HEK293 (cell line): ENCODE measurements around the gene LHX6.

ENCODE experiments used
- CTCF ChIA-PET: fragments of 350-600 bp; formaldehyde crosslinking; extraction: SDS; loops from one replicate; lab custom pipeline; 2021; ENCODE audit warnings: antibody characterized with exemption; lab: Yijun Ruan, JAX
- POLR2A ChIA-PET: fragments of 300-600 bp; formaldehyde crosslinking; extraction: SDS; loops from one replicate; lab custom pipeline; 2020; ENCODE audit warnings: antibody characterized with exemption, inconsistent platforms; lab: Yijun Ruan, JAX
- H3K27ac ChIP-seq: fragments of 200-500 bp; sonication (Bioruptor generic); 2 replicates; pipeline ENCODE4 v1.5.1; 2014; ENCODE audit warnings: low read depth, low read length, control low read depth, inconsistent platforms; ENCODE audit errors: extremely low read depth
- H3K36me3 ChIP-seq, 2 experiments: fragments of 200-500 bp in 1 of 2; sonication (Bioruptor generic) in 1 of 2; 1 replicate in 1 of 2; 2 replicates in 1 of 2; pipeline ENCODE4 v1.5.1; 2014 to 2017; ENCODE audit warnings: inconsistent platforms in 2 of 2, low read length in 2 of 2; ENCODE audit not compliant: control insufficient read depth in 2 of 2, insufficient read depth in 1 of 2
- H3K4me1 ChIP-seq: fragments of 200-500 bp; sonication (Bioruptor generic); 2 replicates; pipeline ENCODE4 v1.5.1; 2014; ENCODE audit warnings: mild to moderate bottlenecking, low read length, inconsistent platforms; ENCODE audit not compliant: control insufficient read depth, insufficient read depth
- H3K4me3 ChIP-seq: 2 replicates; pipeline ENCODE4 v1.5.1; 2011; ENCODE audit warnings: low read depth, mild to moderate bottlenecking, control low read depth, low read length, moderate library complexity
- H3K9me3 ChIP-seq: fragments of 200-500 bp; sonication (Bioruptor generic); 2 replicates; pipeline ENCODE4 v1.5.1; 2014; ENCODE audit warnings: low read depth, low read length, inconsistent platforms; ENCODE audit not compliant: control insufficient read depth, insufficient read depth
- REST ChIP-seq: fragments of 450-650 bp; formaldehyde crosslinking; IDR thresholded peaks from 2 replicates; pipeline ENCODE4 v1.5.1; 2016; ENCODE audit warnings: missing biosample characterization, missing genetic modification characterization
- YY2 ChIP-seq: fragments of 450-650 bp; formaldehyde crosslinking; IDR thresholded peaks from 2 replicates; pipeline ENCODE4 v1.5.1; 2016; ENCODE audit warnings: missing biosample characterization, missing genetic modification characterization
- ZBTB20 ChIP-seq: fragments of 450-650 bp; formaldehyde crosslinking; IDR thresholded peaks from 2 replicates; pipeline ENCODE4 v1.5.1; 2016; ENCODE audit warnings: missing biosample characterization, missing genetic modification characterization
- ZBTB44 ChIP-seq: fragments of 450-650 bp; IDR thresholded peaks from 2 replicates; pipeline ENCODE4 v1.5.1; 2018; ENCODE audit warnings: missing biosample characterization, mild to moderate bottlenecking, missing genetic modification characterization
- ZBTB6 ChIP-seq: fragments of 450-650 bp; formaldehyde crosslinking; IDR thresholded peaks from 2 replicates; pipeline ENCODE4 v1.5.1; 2017; ENCODE audit warnings: missing biosample characterization, missing genetic modification characterization
- ZEB2 ChIP-seq: fragments of 450-650 bp; formaldehyde crosslinking; IDR thresholded peaks from 2 replicates; pipeline ENCODE4 v1.5.1; 2016; ENCODE audit warnings: missing biosample characterization, missing genetic modification characterization
- ZFP3 ChIP-seq: fragments of 450-650 bp; formaldehyde crosslinking; IDR thresholded peaks from 2 replicates; pipeline ENCODE4 v1.5.1; 2016; ENCODE audit warnings: low read depth, missing biosample characterization, missing genetic modification characterization
- ZNF112 ChIP-seq: fragments of 450-650 bp; formaldehyde crosslinking; IDR thresholded peaks from 2 replicates; pipeline ENCODE4 v1.5.0; 2017; ENCODE audit warnings: missing biosample characterization, missing genetic modification characterization
- ZNF18 ChIP-seq: fragments of 450-650 bp; formaldehyde crosslinking; IDR thresholded peaks from 2 replicates; pipeline ENCODE4 v1.5.1; 2016; ENCODE audit warnings: missing biosample characterization, missing genetic modification characterization
- ZNF214 ChIP-seq: fragments of 450-650 bp; formaldehyde crosslinking; IDR thresholded peaks from 2 replicates; pipeline ENCODE4 v1.5.1; 2017; ENCODE audit warnings: missing biosample characterization, mild to moderate bottlenecking, missing genetic modification characterization, borderline replicate concordance
- ZNF239 ChIP-seq: fragments of 450-650 bp; formaldehyde crosslinking; IDR thresholded peaks from 2 replicates; pipeline ENCODE4 v1.5.1; 2016; ENCODE audit warnings: missing biosample characterization, missing genetic modification characterization
- ZNF398 ChIP-seq: fragments of 450-650 bp; formaldehyde crosslinking; IDR thresholded peaks from 2 replicates; pipeline ENCODE4 v1.5.1; 2017; ENCODE audit warnings: missing biosample characterization, missing genetic modification characterization
- ZNF514 ChIP-seq: fragments of 450-650 bp; formaldehyde crosslinking; IDR thresholded peaks from 2 replicates; pipeline ENCODE4 v1.5.1; 2016; ENCODE audit warnings: missing biosample characterization, missing genetic modification characterization
- ZNF610 ChIP-seq: fragments of 450-650 bp; formaldehyde crosslinking; IDR thresholded peaks from 2 replicates; pipeline ENCODE4 v1.5.1; 2016; ENCODE audit warnings: missing biosample characterization, missing genetic modification characterization, borderline replicate concordance
- ZNF660 ChIP-seq: fragments of 450-650 bp; IDR thresholded peaks from 2 replicates; pipeline ENCODE4 v1.5.1; 2018; ENCODE audit warnings: missing biosample characterization, mild to moderate bottlenecking, missing genetic modification characterization
- ZNF776 ChIP-seq: fragments of 450-650 bp; formaldehyde crosslinking; IDR thresholded peaks from 2 replicates; pipeline ENCODE4 v1.5.0; 2017; ENCODE audit warnings: missing biosample characterization, missing genetic modification characterization, borderline replicate concordance
- ZNF830 ChIP-seq: fragments of 450-650 bp; IDR thresholded peaks from 2 replicates; pipeline ENCODE4 v1.5.0; 2018; ENCODE audit warnings: missing biosample characterization, missing genetic modification characterization, low read depth, mild to moderate bottlenecking, moderate library complexity
- ZNF837 ChIP-seq: fragments of 450-650 bp; formaldehyde crosslinking; IDR thresholded peaks from 2 replicates; pipeline ENCODE4 v1.5.1; 2016; ENCODE audit warnings: missing biosample characterization, missing genetic modification characterization

Gene LHX6

GRCh38 chr9:122176916-122177315 lies 51.8 kb downstream of the LHX6 start (continued):
- no peak for TF ChIP-seq ZEB2 (tag by site-specific recombination)
- no peak for TF ChIP-seq ZNF398 (tag by site-specific recombination)
- TF ChIP-seq ZNF610 (tag by site-specific recombination), result no peak
- TF ChIP-seq ZNF830 (tag by site-specific recombination), result no peak
- no peak for TF ChIP-seq ZBTB20
- TF ChIP-seq YY2, result no peak
- no peak for TF ChIP-seq ZNF214
- TF ChIP-seq ZNF514 (tag by site-specific recombination), result no peak
- TF ChIP-seq REST (tag by site-specific recombination), result no peak
- no peak for TF ChIP-seq ZNF837 (tag by site-specific recombination)
- TF ChIP-seq ZBTB6, result no peak
- TF ChIP-seq ZBTB44 (tag by site-specific recombination), result no peak

- H3K9me3 ChIP-seq, result no peaks in the 10 kb centered on the region
- ChIA-PET CTCF (interaction anchor here (0.8 kb wide), 1 partner anchor 59 kb away, joined by 3 read pairs; no protein-coding TSS in a partner anchor), POLR2A (no interaction called here)
- H3K4me3 ChIP-seq, result no peak overlapping the region
- H3K27ac ChIP-seq, result no peak overlapping the region
- TF ChIP-seq ZNF239 (tag by site-specific recombination) (no peak), ZNF660 (tag by site-specific recombination) (no peak), ZNF112 (no peak), ZFP3 (tag by site-specific recombination) (no peak), ZNF776 (tag by site-specific recombination) (no peak), ZNF18 (no peak)
- no peaks in the 10 kb centered on the region for H3K4me1 ChIP-seq
- no peaks in the 10 kb centered on the region for H3K36me3 ChIP-seq
Observed at GRCh38 chr9:122173670-122174069, 55.1 kb downstream of the LHX6 start.
